ENCODE measurements around the gene PMEPA1.
A peak's percentile ranks its signal among the peaks of the same experiment; 100 is the strongest.

PMEPA1 gene

GRCh38 chr20:57711311-57711712, 1.5 kb upstream of the PMEPA1 start:
- FAIRE-seq: no peak

- no peak for FAIRE-seq
Measured at GRCh38 chr20:57710841-57711240, 1.0 kb upstream of the PMEPA1 start.

GRCh38 chr20:57708694-57709673, 831 bp downstream of the PMEPA1 start:
- FAIRE-seq: no peak

DNA sequence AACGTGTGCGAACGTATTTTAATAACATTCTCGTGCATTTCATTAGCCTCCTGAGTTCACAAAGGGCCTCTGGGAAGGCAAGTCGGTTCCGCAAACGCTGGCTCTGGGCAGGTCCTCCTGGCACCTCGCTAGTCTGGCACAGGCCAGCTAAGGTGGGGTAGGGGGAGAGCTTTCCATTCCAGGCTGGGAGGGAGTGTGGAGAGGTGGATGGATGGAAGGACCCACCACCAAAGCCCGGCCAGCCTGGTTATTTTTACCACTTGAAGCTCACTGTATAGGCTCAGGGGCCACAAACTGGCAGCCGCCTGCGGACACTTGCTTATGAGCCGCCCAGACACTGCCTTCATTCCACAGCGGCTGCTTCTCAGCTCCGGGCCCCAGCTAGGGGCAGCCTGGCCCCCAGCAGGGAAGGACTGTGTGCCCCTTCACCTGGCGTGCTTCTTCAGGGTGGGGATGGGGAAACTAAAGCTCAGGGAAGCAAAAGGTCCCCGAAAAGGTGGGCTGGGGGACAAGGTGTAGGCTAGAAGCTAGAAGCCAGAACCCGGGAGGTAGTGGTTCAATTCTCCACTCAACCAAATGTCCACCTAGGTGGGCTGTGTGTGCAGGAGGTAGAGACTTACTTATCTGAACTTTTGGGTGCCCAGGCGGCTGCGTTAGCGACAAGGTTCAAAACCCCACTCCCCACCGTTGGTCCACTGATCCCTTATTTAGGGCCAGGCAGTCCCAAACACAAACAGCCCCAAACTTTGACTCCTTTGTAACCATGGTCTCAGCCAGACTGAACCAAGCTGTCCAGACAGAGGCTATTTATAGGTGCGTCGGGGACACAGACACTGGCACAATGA, 1.7 kb downstream of the PMEPA1 start:
- no peak for FAIRE-seq

GRCh38 chr20:57707320-57707719, 2.5 kb downstream of the PMEPA1 start:
- no peak for FAIRE-seq

- no peak for FAIRE-seq
Measured at GRCh38 chr20:57705127-57705899, 4.5 kb downstream of the PMEPA1 start.

- no peak for FAIRE-seq
Measured at GRCh38 chr20:57704245-57704644, 5.6 kb downstream of the PMEPA1 start.

DNA sequence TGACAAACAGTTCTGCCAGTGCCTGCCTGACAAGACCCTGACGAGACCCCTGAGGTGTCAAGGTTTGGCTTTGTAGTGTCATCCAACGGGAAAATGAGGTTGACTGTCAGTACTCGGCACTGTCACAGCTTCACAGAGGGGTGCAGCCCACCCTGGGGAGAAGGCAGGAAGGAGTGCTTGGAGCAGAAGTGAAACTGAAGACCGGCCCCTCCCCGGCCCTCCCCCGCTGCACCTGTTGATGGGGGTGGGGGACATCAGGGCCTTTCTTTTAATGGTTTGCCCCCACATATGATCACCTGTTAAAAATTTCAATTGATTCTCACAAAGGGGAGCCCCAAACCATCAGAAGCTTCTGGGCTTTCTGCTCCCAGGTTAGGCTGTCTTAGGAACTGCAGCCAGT, 6.8 kb downstream of the PMEPA1 start:
- no peak for FAIRE-seq

- FAIRE-seq: no peak
Measured at GRCh38 chr20:57702521-57702920, 7.3 kb downstream of the PMEPA1 start.

- FAIRE-seq: no peak
Measured at GRCh38 chr20:57702091-57702490, 7.7 kb downstream of the PMEPA1 start.

DNA sequence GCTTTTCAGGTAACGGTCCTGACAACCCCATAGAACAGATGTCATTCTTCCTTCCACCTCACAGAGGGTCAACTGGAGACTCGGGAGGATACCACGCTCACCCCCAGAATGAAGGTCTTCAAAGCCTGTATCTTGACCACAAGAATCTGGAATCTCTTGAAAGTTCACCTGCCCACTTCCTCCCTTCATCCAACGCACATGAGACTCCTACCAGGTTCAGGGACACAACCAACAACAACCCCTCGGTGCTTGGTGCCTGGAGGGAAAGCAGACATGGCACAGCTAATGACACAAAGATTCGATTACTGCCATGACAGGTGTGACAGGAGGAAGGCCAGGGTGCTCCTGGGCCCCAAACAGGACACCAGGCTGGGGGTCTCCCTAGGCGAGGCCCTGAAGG, 8.2 kb downstream of the PMEPA1 start:
- FAIRE-seq: no peak

DNA sequence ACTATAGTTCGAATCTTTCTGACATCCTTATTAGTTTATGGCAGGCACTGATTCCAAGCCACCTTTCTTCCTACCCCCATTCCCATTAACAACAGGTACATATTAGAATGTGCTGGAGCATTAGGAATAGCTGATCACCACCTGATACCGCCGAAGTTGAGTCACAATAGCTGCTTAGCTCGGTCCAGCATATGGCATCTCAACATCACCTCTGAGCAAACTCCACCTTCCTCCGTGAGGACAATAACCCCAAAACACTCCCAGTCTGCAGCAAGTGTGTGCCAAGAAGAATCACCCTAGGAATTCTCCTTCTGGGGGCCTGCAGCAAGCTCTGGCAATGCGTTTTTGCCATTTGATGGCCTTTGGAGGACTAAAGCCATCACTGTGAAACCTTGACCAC, 8.7 kb downstream of the PMEPA1 start:
- no peak for FAIRE-seq

DNA sequence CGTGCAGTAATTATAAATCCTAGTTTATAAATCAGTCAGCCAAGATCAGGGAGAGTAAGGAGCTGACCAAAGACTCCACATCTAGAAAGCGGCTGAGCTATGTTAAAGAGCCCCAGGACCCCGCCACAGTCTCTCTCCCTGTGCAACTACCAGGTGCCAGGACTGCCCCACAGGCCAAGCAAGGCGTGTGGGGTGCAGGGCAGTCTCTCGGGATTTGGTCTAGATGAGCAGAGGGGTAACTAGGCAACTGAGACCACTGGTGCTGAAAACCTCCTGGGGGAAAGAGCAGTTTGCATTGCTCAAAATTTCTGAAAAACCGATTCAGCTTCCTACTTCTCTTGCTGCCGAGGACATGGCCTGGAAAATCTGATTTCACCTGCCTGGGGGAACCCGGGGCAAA, 10.4 kb downstream of the PMEPA1 start:
- FAIRE-seq: no peak

GRCh38 chr20:57698867-57699275, 10.9 kb downstream of the PMEPA1 start:
- FAIRE-seq: no peak

DNA sequence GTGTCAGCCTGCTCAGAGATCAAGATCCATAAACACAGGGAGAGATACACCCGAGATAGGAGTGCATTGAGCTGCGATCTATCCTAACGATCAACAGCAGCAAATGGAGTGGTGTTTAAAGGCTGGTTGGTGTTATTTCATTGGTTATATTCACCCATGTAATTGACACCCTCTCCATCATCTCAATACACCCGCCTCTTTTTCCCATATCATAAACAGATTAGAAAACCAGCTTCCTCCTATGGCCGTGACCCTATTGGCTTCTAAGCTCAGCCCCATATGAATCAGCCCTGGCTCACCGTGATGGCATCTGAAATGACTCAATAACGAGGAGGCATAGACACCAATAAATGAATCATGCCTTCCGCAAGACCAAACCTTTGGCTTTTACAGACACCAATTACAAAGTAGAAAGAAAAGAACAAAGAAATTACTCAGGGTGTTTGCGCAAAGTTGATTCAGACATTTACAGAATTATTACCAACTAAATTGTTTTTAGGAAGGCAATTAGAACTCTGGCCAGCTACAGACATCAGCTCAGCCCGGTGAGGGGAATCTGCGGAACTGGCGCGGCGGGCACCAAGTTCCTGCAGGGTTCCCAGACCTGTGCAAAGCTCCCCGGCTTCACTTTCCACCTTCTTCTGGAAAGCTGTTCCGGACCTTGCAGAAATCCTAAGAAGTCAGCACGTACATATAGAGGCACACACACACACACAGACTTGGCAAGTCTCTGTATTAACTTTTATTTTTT, 11.5 kb downstream of the PMEPA1 start:
- peak; percentile 95 for FAIRE-seq

GRCh38 chr20:57697543-57697942, 12.3 kb downstream of the PMEPA1 start:
- no peak for FAIRE-seq

- no peak for FAIRE-seq
Measured at GRCh38 chr20:57696401-57696961, 13.3 kb downstream of the PMEPA1 start.

DNA sequence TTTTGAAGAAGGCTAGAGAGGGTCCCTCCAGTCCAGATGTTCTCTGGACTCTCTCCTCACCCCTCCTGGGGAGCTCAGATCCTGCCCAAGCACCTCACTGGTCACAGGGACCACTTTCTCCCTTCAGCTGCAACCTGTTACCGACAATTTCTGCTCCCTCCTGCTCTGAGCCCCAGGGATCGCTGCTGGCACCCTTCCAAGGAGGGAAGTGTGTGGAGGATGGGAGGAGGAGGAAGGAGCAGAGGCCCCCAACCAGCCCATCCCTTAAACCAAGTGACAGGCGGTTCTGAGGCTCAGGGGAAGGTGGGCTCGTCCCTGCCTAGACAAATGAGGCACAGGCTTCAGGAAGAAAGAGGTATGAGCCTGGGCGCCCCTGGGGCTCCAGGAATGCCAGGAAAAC, 13.9 kb downstream of the PMEPA1 start:
- FAIRE-seq: no peak

- no peak for FAIRE-seq
Measured at GRCh38 chr20:57695012-57695411, 14.8 kb downstream of the PMEPA1 start.

DNA sequence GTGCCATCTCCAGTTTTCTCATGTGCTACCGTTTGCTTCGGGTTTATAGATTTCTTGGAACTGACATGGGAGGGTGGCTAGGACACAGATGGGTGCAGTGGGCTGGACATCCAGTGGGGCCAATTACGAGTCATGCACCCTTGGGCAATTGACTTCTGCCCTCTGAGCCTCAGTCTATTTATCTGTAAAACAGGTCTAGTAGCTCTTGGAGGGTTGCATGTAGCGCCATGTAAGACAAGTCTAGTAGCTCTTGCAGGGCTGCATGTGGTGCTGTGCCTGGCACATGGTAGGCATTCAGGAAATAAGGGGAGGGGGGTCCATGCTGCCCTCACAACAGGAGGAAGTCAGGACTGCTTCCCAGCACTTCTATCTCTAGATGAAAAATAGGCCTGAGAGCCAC, 15.3 kb downstream of the PMEPA1 start:
- FAIRE-seq: no peak

DNA sequence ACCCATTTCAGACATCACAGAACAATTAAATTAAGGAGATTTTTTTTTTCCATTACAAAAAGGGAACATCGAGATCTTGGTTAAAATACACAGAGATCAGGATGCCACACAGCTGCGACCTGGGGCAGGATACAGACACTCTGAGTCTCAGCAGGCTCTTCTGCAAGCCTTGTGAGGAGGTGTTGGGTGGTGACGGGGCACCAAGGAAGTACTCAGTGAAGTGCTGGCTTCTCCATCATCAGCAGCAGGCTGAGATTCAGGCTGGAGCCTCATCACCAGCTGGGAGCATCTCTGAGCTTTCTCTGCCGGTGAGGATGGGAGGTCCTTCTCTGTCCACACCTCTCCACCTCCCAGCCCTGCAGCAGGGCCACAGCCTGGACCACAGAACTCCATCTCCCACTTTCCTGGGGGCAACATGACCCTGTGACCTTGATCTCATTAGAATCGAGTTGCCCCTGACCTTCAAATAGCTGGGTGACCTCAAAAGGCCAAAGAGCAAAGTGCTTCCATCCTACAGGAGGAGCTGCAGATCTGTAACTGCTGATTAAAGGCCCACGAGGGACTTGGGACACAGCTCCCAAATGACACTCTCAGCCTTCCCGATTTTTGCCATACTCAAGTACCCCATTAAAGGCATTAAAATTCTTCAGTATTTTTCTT, 16.0 kb downstream of the PMEPA1 start:
- FAIRE-seq: no peak
